GM12873 (cell line): ENCODE measurements around the gene SEC14L5.

ENCODE experiments used
- TF ChIP-seq, protein P1 (sequence below): IDR thresholded peaks from 2 replicates; pipeline ENCODE4 v1.5.1; 2012; ENCODE audit warnings: low read depth, mild to moderate bottlenecking, moderate library complexity, low read length, control low read depth; ENCODE audit not compliant: insufficient read depth; ENCODE audit errors: missing control alignments

SEC14L5 gene

DNA sequence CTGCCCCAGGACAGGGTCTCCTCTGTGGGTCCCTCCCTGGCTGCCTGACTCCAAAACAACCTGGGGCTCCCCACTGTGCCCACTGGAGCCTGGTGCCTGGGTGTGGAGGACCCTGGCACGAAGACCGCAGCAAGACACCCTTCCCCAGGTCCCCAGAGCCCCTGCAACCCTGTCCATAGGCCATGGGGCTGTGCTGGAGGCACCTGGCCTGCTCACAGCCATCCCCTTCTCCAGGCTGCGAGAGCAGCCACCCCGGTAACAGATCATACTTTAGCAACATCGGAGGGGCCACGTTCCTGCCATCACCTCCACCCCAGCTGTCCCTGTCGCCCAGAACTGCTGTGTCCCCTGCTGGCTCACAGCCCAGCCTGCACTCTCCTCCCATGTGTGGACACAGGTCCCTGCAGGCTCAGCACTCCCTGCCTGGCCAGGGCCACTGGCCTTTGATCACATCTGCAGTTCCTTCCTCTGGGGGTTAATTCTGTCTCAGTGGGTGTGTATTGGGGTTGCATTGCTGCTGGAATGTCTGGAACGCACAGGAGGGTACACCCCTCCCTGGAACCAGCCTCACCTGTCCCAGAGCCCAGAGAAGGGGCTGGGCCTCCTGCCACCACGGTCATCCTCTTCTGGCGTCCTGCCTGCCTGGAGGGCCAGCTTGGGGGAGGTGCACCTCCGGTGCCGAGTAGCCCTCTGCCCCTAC, 33.4 kb upstream of the SEC14L5 start:
- TF ChIP-seq, protein P1, sequence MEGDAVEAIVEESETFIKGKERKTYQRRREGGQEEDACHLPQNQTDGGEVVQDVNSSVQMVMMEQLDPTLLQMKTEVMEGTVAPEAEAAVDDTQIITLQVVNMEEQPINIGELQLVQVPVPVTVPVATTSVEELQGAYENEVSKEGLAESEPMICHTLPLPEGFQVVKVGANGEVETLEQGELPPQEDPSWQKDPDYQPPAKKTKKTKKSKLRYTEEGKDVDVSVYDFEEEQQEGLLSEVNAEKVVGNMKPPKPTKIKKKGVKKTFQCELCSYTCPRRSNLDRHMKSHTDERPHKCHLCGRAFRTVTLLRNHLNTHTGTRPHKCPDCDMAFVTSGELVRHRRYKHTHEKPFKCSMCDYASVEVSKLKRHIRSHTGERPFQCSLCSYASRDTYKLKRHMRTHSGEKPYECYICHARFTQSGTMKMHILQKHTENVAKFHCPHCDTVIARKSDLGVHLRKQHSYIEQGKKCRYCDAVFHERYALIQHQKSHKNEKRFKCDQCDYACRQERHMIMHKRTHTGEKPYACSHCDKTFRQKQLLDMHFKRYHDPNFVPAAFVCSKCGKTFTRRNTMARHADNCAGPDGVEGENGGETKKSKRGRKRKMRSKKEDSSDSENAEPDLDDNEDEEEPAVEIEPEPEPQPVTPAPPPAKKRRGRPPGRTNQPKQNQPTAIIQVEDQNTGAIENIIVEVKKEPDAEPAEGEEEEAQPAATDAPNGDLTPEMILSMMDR: no peak

DNA sequence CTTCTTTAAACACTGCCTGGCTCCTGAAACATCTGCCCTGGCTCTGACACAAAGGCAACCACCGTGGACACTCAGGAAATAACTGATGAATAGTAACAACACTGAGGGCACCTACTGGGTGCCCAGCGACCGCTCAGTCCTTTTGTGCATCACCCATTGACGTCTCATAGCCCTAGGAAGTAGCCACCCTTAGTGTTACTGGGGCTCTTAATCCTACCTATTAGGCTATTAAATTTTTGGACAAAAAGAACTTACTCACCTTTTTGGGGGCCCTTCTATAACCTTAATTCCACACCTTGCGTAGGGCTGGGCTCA, 32.9 kb upstream of the SEC14L5 start:
- TF ChIP-seq, protein P1: no peak

DNA sequence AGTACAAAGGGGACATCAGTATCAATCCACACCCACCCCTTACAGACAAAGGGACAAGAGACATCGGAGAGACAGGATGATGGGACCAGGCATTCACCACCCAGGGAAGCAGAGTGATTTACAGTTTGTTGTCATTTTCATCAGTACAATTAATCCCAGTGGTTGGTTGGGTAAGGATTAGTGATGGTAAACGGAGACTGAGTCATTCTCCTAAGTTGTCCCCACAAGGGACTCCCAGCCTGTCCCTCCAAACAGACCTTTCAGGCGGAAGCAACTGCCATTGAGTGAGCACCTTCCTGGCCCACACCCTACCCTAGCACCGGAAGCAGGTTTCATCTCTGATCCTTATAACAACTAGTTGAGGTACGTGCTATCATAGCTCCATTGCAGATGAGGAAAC, 32.3 kb upstream of the SEC14L5 start:
- TF ChIP-seq, protein P1: no peak

DNA sequence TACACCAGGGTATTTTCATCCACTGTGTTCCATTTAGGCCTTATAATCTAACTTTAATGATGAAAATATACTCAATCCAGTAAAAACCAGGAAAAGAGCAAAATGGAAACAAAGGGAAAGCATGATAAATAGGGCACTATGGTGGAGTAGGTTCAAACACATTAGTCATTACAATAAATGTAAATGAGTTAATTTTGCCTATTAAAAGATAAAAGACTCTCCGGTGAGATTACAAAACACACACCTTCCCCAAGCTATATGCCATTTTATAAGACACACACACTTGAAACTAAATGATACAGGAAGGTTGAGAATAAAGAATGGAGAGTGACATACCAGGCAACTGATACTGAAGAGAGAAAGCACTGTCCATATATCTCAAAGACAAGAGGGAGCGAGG, 31.2 kb upstream of the SEC14L5 start:
- TF ChIP-seq, protein P1: no peak

DNA sequence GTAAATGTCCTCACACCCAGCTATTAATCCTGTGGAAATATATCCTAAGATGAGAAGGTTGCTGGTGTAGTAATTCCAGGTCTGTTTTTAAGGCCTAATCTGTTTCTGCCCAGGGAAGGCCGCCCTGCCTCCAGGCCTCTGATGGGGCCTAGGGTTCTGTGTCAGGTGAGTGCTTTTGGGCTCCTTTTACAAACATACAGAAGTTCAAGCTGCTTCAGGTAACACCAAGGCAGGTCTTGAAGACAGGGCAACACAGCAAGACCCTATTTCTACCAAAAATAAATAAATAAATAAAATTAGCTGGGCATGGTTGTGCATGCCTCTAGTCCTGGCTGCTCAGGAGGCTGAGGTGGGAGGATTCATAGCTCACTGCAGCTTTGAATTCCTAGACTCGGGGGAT, 30.5 kb upstream of the SEC14L5 start:
- TF ChIP-seq, protein P1: no peak

DNA sequence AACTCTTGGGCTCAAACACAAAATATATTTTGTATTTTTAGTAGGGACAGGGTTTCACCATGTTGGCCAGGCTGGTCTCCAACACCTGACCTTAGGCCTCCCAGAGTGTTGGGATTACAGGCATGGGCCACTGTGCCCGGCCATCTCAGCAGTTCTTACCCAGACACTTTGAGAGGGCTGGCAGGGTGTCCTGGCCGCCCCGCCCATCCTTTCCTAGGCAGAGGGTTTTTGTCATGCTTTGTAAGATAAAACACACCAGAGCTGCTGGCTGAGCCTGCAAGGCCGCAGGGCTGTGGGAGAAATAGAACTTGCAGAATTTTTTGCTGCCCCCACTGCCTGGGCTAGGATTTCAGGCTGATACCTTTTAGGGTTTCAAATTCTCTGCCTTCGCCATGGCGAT, 29.9 kb upstream of the SEC14L5 start:
- TF ChIP-seq, protein P1: no peak

DNA sequence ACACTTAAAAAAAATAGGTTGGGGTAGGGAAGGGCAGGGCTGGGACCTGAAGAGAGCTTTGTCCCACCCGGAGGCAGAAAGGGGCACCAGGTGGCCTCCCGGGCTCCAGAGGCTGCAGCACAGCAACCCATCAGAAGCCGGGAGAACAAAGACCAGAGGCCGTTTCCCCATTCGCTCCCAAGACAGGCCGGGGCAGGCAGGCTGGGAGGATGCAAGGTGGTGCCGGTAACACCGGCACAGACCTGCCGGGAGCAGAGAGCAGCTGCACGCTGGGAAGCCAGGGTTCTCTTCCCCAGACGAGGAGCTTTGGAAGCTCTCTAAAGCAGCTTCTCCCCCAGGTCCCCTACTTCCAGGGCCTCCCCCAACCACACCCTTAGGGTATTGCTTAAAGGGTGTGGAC, 26.7 kb upstream of the SEC14L5 start:
- TF ChIP-seq, protein P1: no peak
